Kidney tubule cell (primary cell): ENCODE results near the gene EXOC2.
A peak's percentile ranks its signal among the peaks of the same experiment; 100 is the strongest.
"Not testable (repeated sequence)": the region's sequence is repeated elsewhere in the genome, so short reads cannot be mapped to it uniquely, and the experiment has no call there.

Experiments
- DNase-seq: peaks from one replicate; pipeline ENCODE4 v3.0.0-alpha.2; 2018; ENCODE audit warnings: low spot score

Gene EXOC2

GRCh38 chr6:680251-680650 lies 12.7 kb downstream of the EXOC2 start:
- DNase-seq: no peak

GRCh38 chr6:679282-679681 lies 13.7 kb downstream of the EXOC2 start:
- DNase-seq: no peak

GRCh38 chr6:678520-678919 lies 14.4 kb downstream of the EXOC2 start:
- no peak for DNase-seq

- no peak for DNase-seq
Observed at GRCh38 chr6:677919-678318, 15.0 kb downstream of the EXOC2 start.

- no peak for DNase-seq
Observed at GRCh38 chr6:674956-675355, 18.0 kb downstream of the EXOC2 start.

- no peak for DNase-seq
Observed at GRCh38 chr6:674406-674805, 18.5 kb downstream of the EXOC2 start.

- no peak for DNase-seq
Observed at GRCh38 chr6:667253-667927, 25.5 kb downstream of the EXOC2 start.

- DNase-seq: no peak
Observed at GRCh38 chr6:665403-666267, 27.3 kb downstream of the EXOC2 start.

- not testable (repeated sequence) for DNase-seq
Observed at GRCh38 chr6:663788-664187, 29.2 kb downstream of the EXOC2 start.

GRCh38 chr6:659716-660581 lies 33.0 kb downstream of the EXOC2 start:
- no peak for DNase-seq

GRCh38 chr6:658244-658643 lies 34.7 kb downstream of the EXOC2 start:
- no peak for DNase-seq

- DNase-seq: no peak
Observed at GRCh38 chr6:657743-658142, 35.2 kb downstream of the EXOC2 start.

GRCh38 chr6:656460-657252 lies 36.3 kb downstream of the EXOC2 start, which contains the start of gene HUS1B:
Gene HUS1B (minus strand): TSS chr6:657100. CDS start chr6:656944, 156 bp downstream.
- DNase-seq: no peak

GRCh38 chr6:654136-654535 lies 38.8 kb downstream of the EXOC2 start:
- no peak for DNase-seq

GRCh38 chr6:652865-653264 lies 40.1 kb downstream of the EXOC2 start:
- DNase-seq: no peak

GRCh38 chr6:650098-650497 lies 42.8 kb downstream of the EXOC2 start:
- no peak for DNase-seq

- DNase-seq: no peak
Observed at GRCh38 chr6:642805-643204, 50.1 kb downstream of the EXOC2 start.

GRCh38 chr6:641225-641985 lies 51.5 kb downstream of the EXOC2 start:
- DNase-seq: no peak

- DNase-seq: no peak
Observed at GRCh38 chr6:636488-636887, 56.5 kb downstream of the EXOC2 start.

- DNase-seq: no peak
Observed at GRCh38 chr6:635233-635632, 57.7 kb downstream of the EXOC2 start.

- peak; percentile 2 for DNase-seq
Observed at GRCh38 chr6:633611-634010, 59.3 kb downstream of the EXOC2 start.
